IMR-90 (cell line): ENCODE results near the gene MYL2. TPM values are rescaled to one million over a fixed set of nuclear protein-coding genes. Genes with fewer than 3 reads are reported as not detected.

ENCODE experiments used
- ATAC-seq: fragments of 200-7000 bp; cut with Tn5 transposase; 2 replicates; pipeline ENCODE4 v1.9.1; 2020; ENCODE audit warnings: low read depth, mild to moderate bottlenecking, moderate library complexity
- BruUV-seq: library from RNA; stranded (reverse); fragments of 400-500 nt; replicated peaks from 2 replicates; lab custom pipeline; 2021; lab: Mats Ljungman, UMichigan
- CTCF ChIA-PET: fragments of 300-600 bp; formaldehyde crosslinking; extraction: SDS; loops from one replicate; lab custom pipeline; 2021; ENCODE audit warnings: antibody characterized with exemption; lab: Yijun Ruan, JAX
- POLR2A ChIA-PET: fragments of 300-600 bp; sonication (Branson Sonifier 250); formaldehyde crosslinking; loops from one replicate; lab custom pipeline; 2022; ENCODE audit warnings: antibody characterized with exemption; ENCODE audit not compliant: unreplicated experiment; lab: Charles Lee
- DNase-seq: peaks from one replicate; pipeline ENCODE4 v3.0.0; 2013
- H2AFZ ChIP-seq: replicated peaks from 2 replicates; pipeline ENCODE3; 2013; ENCODE audit warnings: low read length, mild to moderate bottlenecking; ENCODE audit not compliant: poor library complexity
- H2AK5ac ChIP-seq: 2 replicates; pipeline ENCODE4 v1.6.1; 2013; ENCODE audit warnings: low read depth, low read length, inconsistent platforms
- H2AK9ac ChIP-seq: replicated peaks from 2 replicates; pipeline ENCODE3; 2013; ENCODE audit warnings: mild to moderate bottlenecking, low read depth, low read length, moderate library complexity; ENCODE audit not compliant: poor library complexity
- H2BK120ac ChIP-seq: 2 replicates; pipeline ENCODE4 v1.6.1; 2013; ENCODE audit warnings: low read depth, low read length, inconsistent platforms
- H2BK15ac ChIP-seq: 3 replicates; pipeline ENCODE4 v1.6.1; 2013; ENCODE audit warnings: low read depth, low read length, inconsistent platforms
- H2BK20ac ChIP-seq: 2 replicates; pipeline ENCODE4 v1.6.1; 2013; ENCODE audit warnings: low read depth, mild to moderate bottlenecking, inconsistent platforms, low read length, moderate library complexity
- H2BK5ac ChIP-seq: 2 replicates; pipeline ENCODE4 v1.6.1; 2013; ENCODE audit warnings: mild to moderate bottlenecking, low read depth, low read length, inconsistent platforms; ENCODE audit not compliant: poor library complexity, severe bottlenecking
- H3K14ac ChIP-seq: replicated peaks from 2 replicates; pipeline ENCODE4 v1.6.1; 2013; ENCODE audit warnings: low read depth, low read length, inconsistent platforms
- H3K18ac ChIP-seq: 2 replicates; pipeline ENCODE4 v1.6.1; 2013; ENCODE audit warnings: low read depth, low read length, control low read depth
- H3K23ac ChIP-seq: 2 replicates; pipeline ENCODE4 v1.6.1; 2013; ENCODE audit warnings: low read depth, low read length, inconsistent platforms
- H3K27ac ChIP-seq: 2 replicates; pipeline ENCODE4 v1.5.1; 2013; ENCODE audit warnings: mild to moderate bottlenecking, control low read depth, low read length; ENCODE audit not compliant: insufficient read depth
- H3K27me3 ChIP-seq: 2 replicates; pipeline ENCODE4 v1.6.1; 2013; ENCODE audit warnings: low read length; ENCODE audit not compliant: control insufficient read depth, insufficient read depth
- H3K36me3 ChIP-seq: 2 replicates; pipeline ENCODE4 v1.6.1; 2013; ENCODE audit warnings: low read length, mixed read lengths; ENCODE audit not compliant: control insufficient read depth, insufficient read depth
- H3K4ac ChIP-seq: 2 replicates; pipeline ENCODE4 v1.6.1; 2013; ENCODE audit warnings: low read depth, low read length, inconsistent platforms
- H3K4me1 ChIP-seq: 2 replicates; pipeline ENCODE4 v1.6.1; 2013; ENCODE audit warnings: low read length, mixed read lengths; ENCODE audit not compliant: control insufficient read depth, insufficient read depth
- H3K4me2 ChIP-seq: 2 replicates; pipeline ENCODE4 v1.6.1; 2013; ENCODE audit warnings: low read depth, mild to moderate bottlenecking, control low read depth, low read length, moderate library complexity
- H3K4me3 ChIP-seq: 2 replicates; pipeline ENCODE4 v1.5.1; 2013; ENCODE audit warnings: low read depth, mild to moderate bottlenecking, control low read depth, low read length, moderate library complexity; ENCODE audit not compliant: insufficient read depth
- H3K56ac ChIP-seq: 2 replicates; pipeline ENCODE4 v1.6.1; 2013; ENCODE audit warnings: low read length, inconsistent platforms; ENCODE audit not compliant: insufficient read depth; ENCODE audit errors: extremely low read depth
- H3K79me1 ChIP-seq, 2 experiments: 2 replicates each; pipeline ENCODE4 v1.6.1; 2013; ENCODE audit warnings: low read length in 2 of 2, inconsistent platforms in 1 of 2, low read depth in 1 of 2
- H3K9ac ChIP-seq: 2 replicates; pipeline ENCODE4 v1.6.1; 2013; ENCODE audit warnings: low read depth, low read length, control low read depth
- H3K9me1 ChIP-seq: 2 replicates; pipeline ENCODE4 v1.6.1; 2013; ENCODE audit warnings: low read length, inconsistent platforms; ENCODE audit not compliant: insufficient read depth
- H3K9me3 ChIP-seq: 2 replicates; pipeline ENCODE4 v1.6.1; 2013; ENCODE audit warnings: low read length; ENCODE audit not compliant: control insufficient read depth, insufficient read depth
- H4K20me1 ChIP-seq: 2 replicates; pipeline ENCODE4 v1.6.1; 2013; ENCODE audit warnings: low read length, inconsistent platforms; ENCODE audit not compliant: insufficient read depth
- H4K5ac ChIP-seq: 2 replicates; pipeline ENCODE4 v1.6.1; 2013; ENCODE audit warnings: mild to moderate bottlenecking, low read depth, low read length, control low read depth
- H4K8ac ChIP-seq, 2 experiments: 2 replicates each; pipeline ENCODE4 v1.6.1; 2013; ENCODE audit warnings: low read depth in 2 of 2, low read length in 2 of 2, control low read depth in 1 of 2, inconsistent platforms in 1 of 2
- H4K91ac ChIP-seq: 2 replicates; pipeline ENCODE4 v1.6.1; 2013; ENCODE audit warnings: low read depth, low read length, inconsistent platforms; ENCODE audit not compliant: insufficient read depth
- BHLHE40 ChIP-seq: fragments of 150-350 bp; IDR thresholded peaks from 2 replicates; pipeline ENCODE4 v1.6.1; 2016; ENCODE audit warnings: mild to moderate bottlenecking, low read depth, low read length
- CEBPB ChIP-seq: IDR thresholded peaks from 2 replicates; pipeline ENCODE4 v1.6.1; 2012; ENCODE audit warnings: low read depth, low read length, improper control_type of control experiment
- CHD1 ChIP-seq: IDR thresholded peaks from 2 replicates; pipeline ENCODE4 v1.6.1; 2012; ENCODE audit warnings: low read depth, low read length, improper control_type of control experiment
- CTCF ChIP-seq: conservative IDR thresholded peaks from 2 replicates; pipeline ENCODE4 v1.5.1; 2012; ENCODE audit warnings: mild to moderate bottlenecking, low read depth, low read length, improper control_type of control experiment
- FOS ChIP-seq: fragments of 150-350 bp; IDR thresholded peaks from 2 replicates; pipeline ENCODE4 v1.6.1; 2016; ENCODE audit warnings: low read depth, low read length
- MAFK ChIP-seq: IDR thresholded peaks from 2 replicates; pipeline ENCODE4 v1.6.1; 2012; ENCODE audit warnings: low read depth, low read length, improper control_type of control experiment
- MAZ ChIP-seq: IDR thresholded peaks from 2 replicates; pipeline ENCODE4 v1.6.1; 2012; ENCODE audit warnings: low read depth, mild to moderate bottlenecking, low read length, improper control_type of control experiment, moderate library complexity, borderline replicate concordance
- MXI1 ChIP-seq: IDR thresholded peaks from 2 replicates; pipeline ENCODE4 v1.6.1; 2012; ENCODE audit warnings: low read depth, mild to moderate bottlenecking, low read length, moderate library complexity, borderline replicate concordance
- NFE2L2 ChIP-seq: fragments of 150-350 bp; IDR thresholded peaks from 2 replicates; pipeline ENCODE4 v1.6.1; 2016; ENCODE audit warnings: low read depth, mild to moderate bottlenecking, low read length
- POLR2A ChIP-seq: IDR thresholded peaks from 2 replicates; pipeline ENCODE4 v1.6.1; 2012; ENCODE audit warnings: mild to moderate bottlenecking, low read depth, low read length
- RAD21 ChIP-seq: IDR thresholded peaks from 2 replicates; pipeline ENCODE4 v1.6.1; 2012; ENCODE audit warnings: low read length, improper control_type of control experiment
- RCOR1 ChIP-seq: IDR thresholded peaks from 2 replicates; pipeline ENCODE4 v1.6.1; 2012; ENCODE audit warnings: mild to moderate bottlenecking, low read length, improper control_type of control experiment; ENCODE audit not compliant: insufficient replicate concordance
- RFX5 ChIP-seq: IDR thresholded peaks from 2 replicates; pipeline ENCODE4 v1.8.0; 2012; ENCODE audit warnings: low read depth, mild to moderate bottlenecking, low read length, moderate library complexity
- SMC3 ChIP-seq: fragments of 150-350 bp; IDR thresholded peaks from 2 replicates; pipeline ENCODE4 v1.6.1; 2016; ENCODE audit warnings: low read depth, mild to moderate bottlenecking, antibody characterized with exemption, low read length, moderate library complexity
- USF2 ChIP-seq: fragments of 150-350 bp; IDR thresholded peaks from 2 replicates; pipeline ENCODE4 v1.6.1; 2017; ENCODE audit warnings: mild to moderate bottlenecking, antibody characterized with exemption, low read length, low read depth
- WGBS, 2 experiments: methylation state at CpG; one replicate each; pipeline versions ENCODE4 v1.1.5 to v1.1.7; 2013; ENCODE audit warnings: missing lambda C conversion rate in 2 of 2; ENCODE audit not compliant: insufficient read length in 1 of 2; ENCODE audit errors: extremely low coverage in 2 of 2; 5-methylcytosine and 5-hydroxymethylcytosine counted together
- dilution Hi-C: fragments of 300-500 bp; cut with HindIII; formaldehyde crosslinking; loops from one replicate; pipeline ENCODE4 v1.14.3; 2018; ENCODE audit warnings: low sequenced_read_pairs; ENCODE audit not compliant: unreplicated experiment
- in situ Hi-C: fragments of 300-500 bp; cut with MboI; formaldehyde crosslinking; loops from 3 replicates; pipeline ENCODE4 v1.14.3; 2019; ENCODE audit warnings: low sequenced_read_pairs, inconsistent platforms, mixed read lengths
- intact Hi-C: fragments of 100-400 bp; cut with micrococcal nuclease; formaldehyde crosslinking; loops from 2 replicates; pipeline ENCODE4 v1.10.0; 2022
- polyA plus RNA-seq, 3 experiments: library from polyadenylated mRNA; depleted of rRNA; stranded (reverse); fragments of >200 nt; gene quantifications; 2 replicates each; pipeline ENCODE4 v1.2.3, GENCODE V29; 2012; ENCODE audit warnings: low replicate concordance in 1 of 3
- total RNA-seq: library from RNA; depleted of rRNA; stranded (reverse); fragments of >200 nt; gene quantifications from 2 replicates; pipeline ENCODE4 v1.2.3, GENCODE V29; 2012

Gene MYL2
- total and polyA plus RNA-seq, 2 of the 4 experiments (the other 2 are of a cell fraction): not detected

- ATAC-seq (no peak), DNase-seq (no peak)
- BruUV-seq: no TSS peak
- Histone ChIP-seq H3K23ac (no peak overlapping the region), H3K4ac (no peak overlapping the region), H3K27ac (no peak overlapping the region), H2BK15ac (no peak overlapping the region), H3K56ac (no peak overlapping the region), H3K9me1 (no peaks in the 10 kb centered on the region), H3K18ac (no peak overlapping the region), H2AK9ac (no peak overlapping the region), H2AFZ (no peak overlapping the region), H3K9ac (no peak overlapping the region), H4K20me1 (no peaks in the 10 kb centered on the region), H4K5ac (no peak overlapping the region), H4K8ac (no peak overlapping the region), H2BK5ac (no peak overlapping the region), H3K4me2 (no peak overlapping the region), H3K36me3 (no peaks in the 10 kb centered on the region), H3K4me3 (no peak overlapping the region), H2BK20ac (no peak overlapping the region), H3K79me1 (no peaks in the 10 kb centered on the region), H3K4me1 (no peaks in the 10 kb centered on the region), H4K91ac (no peak overlapping the region), H2AK5ac (no peak overlapping the region), H3K27me3 (peaks cover 4% of the 10 kb centered on the region), H2BK120ac (no peak overlapping the region), H3K14ac (no peak overlapping the region), H3K9me3 (no peaks in the 10 kb centered on the region)
- dilution Hi-C loops (no loop called here), intact Hi-C loops (loop anchor here (1.0 kb wide), 2 partner anchors 362 to 377 kb away; no protein-coding TSS in a partner anchor), in situ Hi-C loops (loop anchor here (10.0 kb wide), 1 partner anchor 378 kb away; no protein-coding TSS in a partner anchor)
- 17% methylated on average over 1 of the region's 13 CpGs; no CpG with 5 or more reads in 1 of the 2 experiments for WGBS, 2 experiments
- ChIA-PET CTCF (interaction anchor here (1.0 kb wide), 1 partner anchor 377 kb away, joined by 7 read pairs; no protein-coding TSS in a partner anchor), POLR2A (no interaction called here)
- TF ChIP-seq POLR2A (no peak), RCOR1 (no peak), MAFK (no peak), CEBPB (no peak), RFX5 (no peak), MXI1 (no peak), CHD1 (no peak), FOS (no peak), NFE2L2 (no peak), BHLHE40 (no peak), CTCF (no peak), MAZ (no peak), SMC3 (no peak), USF2 (no peak), RAD21 (no peak)
Measured at GRCh38 chr12:110936367-110937103, 16.2 kb upstream of the MYL2 start.
